ENCODE results near the gene PRR35. TPM values are rescaled to one million over a fixed set of nuclear protein-coding genes. Genes with fewer than 3 reads are reported as not detected.

The PRR35 gene
- total RNA-seq, 1 experiment from 2014 or later: not detected

DNA sequence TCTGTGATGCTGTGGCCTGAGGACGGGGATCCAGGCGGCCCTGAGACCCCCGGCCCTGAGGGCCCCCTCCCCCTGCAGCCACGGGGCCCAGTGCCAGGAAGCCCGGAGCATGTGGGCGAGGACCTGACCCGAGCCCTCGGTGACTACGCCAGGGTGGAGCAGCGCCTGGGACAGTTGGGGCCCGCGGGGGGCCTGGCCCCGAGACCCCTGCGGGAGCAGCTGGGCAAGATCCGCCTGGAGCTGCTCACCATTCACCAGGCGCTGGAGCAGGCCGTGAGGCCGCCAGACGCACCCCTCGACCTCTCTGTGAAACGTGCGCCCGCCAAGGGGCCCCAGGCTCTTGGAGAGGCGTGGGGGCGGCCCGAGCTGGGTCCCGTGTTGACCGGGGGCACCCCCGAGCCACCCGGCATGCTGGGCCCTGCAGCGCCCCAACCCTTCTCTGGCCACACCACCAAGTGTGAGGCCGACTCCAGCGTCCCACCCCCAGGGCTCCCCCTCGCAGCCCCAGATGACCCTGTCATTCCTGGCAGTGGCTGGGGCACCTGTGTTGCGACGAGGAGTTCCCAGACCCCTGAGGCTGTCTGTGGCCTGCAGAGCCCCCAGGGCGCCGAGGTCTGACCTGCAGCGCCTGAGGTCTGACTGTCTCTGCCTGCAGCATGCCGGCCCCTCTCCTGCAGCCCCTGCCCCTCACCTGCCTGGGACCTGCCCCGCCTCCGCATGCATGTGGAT lies 4.7 kb downstream of the PRR35 start:
- no peak for DNase-seq (ENCODE audit: low read depth)

DNA sequence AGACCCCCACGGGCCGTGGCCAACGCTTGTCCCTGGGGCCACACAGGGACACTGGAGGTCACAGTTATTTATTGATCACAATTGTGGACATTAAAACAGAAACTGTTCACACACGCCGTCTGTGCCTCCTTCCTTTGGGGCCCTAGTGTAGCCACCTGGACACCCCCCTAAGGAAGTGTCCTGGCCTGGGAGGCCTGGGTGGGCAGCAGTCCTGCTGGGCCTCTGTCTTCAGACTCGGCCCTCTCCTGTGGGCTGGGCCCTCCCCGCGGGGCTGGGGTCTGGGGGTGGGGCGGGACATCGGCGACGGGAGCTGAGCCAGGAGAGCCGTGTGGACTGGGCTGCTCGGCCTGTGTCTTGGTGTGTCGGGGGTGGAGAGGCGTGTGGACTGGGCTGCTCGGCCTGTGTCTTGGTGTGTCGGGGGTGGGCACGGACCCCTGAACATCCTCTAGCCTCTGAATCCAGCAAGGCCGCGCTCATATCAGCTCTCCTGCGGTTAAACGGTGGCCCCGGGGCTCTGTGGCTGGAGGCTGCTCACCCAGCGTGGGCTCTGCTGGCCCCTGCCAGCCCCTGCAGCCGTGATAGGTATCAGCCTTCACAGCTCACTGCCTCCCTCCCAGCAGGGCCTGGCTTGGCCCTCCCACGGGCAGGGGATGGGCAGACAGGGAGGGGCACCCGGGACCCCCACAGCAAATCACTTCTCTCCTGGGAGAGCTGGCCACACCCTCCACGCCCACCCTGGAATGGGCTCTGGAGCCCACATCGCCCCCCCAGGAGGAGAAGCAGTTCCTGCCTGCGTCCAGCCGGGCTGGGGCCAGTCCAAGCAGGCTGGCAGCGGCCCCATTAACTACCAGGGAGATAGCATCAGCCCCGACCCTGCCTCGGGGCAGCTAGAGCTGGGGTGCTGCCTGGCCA lies 5.5 kb downstream of the PRR35 start:
- peak; percentile 57 for DNase-seq (ENCODE audit: low read depth)

DNA sequence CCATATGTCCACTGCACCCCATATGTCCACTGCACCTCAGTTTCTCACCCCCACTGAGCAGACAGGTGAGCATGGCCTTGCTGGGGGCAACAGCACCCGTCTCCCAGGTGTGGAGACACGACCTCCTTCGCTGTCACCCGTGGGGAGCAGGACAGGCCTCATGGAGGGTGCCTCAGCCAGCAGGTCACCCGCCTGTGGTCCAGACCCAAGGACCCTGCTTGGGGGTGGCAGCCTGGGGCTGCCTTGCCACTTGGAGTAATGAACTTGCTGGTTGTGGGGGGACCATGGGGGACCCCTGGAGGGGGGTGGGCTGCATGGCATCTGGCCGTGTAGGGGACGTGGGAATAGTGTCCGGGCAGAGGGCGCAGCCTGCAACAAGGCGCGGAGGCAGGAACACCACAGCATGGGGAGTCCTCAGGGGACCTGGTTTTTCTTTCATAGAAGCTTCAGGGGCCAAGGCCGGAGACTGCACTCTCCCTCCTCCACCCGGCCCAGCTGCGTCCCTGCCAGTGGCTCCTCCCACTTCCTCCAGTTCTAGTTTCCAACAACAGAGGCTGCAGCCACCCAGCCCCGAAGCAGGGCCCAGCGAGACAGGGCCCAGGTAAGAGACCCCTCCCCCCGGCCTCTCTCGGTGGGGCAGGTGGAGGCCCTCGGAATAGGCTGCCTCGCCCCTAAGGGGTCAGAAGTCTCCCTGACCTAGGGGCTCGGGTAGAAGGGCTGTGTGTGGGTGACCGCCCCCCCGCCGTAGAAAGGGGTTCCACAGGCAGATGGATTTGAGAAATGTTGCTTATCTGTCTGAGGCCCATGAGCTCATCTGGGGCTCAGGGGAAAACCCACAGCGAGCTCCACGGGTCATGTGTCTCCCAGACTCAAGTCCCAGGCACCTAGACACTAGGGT lies 6.5 kb downstream of the PRR35 start, which contains the start of gene NHLRC4:
NHLRC4 (plus strand) TSS at position 531 of the 898 bp plus-strand sequence. CDS start 1,043 bp downstream, outside the sequence.
- DNase-seq (ENCODE audit: low read depth): peak; percentile 33

DNA sequence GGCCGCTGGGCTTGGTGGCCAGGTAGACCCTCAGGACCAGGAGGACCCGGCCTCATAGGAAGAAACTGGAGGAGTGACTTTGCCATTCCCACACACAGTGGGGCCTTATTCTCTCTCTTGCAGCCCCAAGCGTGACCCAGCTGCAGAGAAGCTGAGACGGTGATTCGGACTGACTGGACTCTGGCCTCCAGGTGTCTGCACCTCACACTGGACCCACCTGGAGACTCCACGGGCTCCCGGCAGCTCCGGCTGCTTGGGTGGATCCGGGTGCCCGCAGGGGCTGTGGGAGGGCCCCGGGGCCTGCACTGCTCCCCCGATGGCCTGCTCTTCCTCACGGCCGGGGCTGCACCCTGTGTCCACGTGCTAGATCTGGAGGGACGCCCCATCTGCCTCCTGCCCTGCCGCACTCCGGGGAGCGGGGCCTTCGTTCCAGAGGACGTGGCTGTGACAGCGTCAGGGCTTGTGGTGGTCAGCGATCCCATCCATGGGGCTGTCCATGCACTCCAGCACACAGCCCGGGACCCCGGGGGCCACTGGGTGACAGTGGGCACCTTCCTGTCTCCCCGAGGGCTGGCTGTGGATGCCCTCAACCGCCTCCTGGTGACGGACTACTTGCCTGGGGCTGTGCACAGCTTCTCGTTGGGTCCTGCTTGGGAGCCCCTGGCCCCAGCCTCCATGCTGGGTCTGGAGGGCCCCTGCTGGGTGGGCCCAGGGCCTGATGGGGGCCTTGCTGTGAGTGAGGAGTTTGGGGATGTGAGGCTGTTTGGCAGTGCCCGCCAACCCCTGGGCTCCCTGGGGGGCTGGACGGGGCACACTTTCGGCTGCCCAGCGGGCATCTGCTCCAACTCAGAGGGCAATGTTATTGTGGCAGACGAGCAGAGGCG lies 7.4 kb downstream of the PRR35 start:
- DNase-seq (ENCODE audit: low read depth): no peak

DNA sequence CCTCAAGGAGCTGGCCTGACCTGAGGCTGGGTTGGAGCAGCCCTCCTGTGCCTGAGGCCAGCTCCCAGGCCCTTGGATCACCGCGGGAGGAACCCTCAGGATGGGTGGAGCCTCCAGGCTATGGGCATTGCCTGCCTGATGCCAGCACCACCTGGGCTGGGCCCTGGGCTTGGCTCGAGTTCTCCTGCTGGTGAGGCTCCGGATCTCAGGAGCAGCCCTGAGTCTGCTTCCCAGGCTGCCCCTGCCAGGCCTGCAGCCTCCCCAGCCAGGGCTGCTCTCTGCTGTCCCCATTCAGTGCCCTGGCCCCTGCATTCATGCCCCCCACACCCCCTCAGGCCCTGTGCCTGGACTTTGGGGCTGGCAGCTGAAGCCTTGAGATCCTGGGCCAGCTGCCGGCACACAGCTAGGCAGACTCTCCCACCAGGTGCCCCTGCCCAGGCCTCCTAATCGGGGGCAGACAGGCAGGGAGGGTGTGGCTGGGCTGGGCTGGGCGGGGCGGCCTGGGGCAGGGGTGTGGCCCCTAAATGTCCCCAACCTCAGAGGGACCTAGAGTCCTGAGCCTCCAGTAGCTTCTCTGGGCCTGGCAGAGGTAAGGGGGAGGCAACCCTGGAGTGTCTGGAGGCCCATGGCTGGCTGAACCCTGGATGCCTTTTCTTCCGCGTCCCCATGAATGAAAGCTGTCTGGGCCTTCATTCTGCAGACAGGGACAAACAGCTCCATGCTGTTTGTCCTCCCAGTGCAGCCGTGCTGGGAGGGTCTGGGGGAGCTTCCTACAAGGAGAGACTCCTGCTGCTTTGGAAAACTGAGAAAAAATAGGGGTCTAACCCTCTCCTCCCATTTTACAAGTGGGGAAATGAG lies 8.4 kb downstream of the PRR35 start:
- no peak for DNase-seq (ENCODE audit: low read depth)

DNA sequence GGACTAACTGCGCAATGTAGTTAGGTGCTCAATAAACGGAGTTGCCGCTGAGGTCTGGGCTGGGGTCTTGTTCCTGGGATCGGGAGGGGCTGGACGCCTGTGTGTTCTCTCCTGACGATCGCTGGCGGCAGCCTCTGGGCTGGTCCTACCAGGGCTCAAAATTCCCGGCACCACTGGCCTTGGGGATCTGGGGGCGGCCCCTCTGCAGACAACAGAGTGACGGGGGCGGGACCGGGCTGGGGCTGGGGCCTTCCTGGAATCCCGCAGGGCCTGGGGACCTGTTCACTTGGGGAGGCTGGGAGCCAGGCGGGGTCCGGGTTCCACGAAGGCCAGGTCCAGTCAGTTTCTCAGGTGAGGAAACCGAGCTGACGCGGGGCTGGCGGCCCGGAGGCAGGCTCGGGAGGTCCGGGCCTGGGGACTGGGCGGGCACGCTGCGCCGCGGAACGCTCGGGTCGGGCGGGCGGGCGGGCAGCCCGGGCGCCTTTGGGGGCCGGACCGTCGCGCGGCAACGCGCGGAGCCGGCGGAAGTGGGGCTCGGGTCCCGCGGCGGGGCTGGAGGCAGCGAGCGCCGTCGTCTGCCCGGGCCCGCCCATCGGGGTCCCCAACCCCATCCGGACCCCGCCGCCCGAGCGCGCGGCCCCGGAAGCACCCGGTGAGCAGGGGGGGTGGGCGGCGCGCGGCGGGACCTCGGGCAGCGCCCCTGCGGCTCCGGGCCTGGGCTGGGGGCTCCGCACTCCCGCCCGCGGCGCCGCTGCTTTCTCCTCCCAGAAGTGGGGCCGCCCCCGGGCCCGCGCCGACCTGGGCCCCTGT lies 9.5 kb downstream of the PRR35 start, which contains the start of gene PIGQ:
PIGQ (plus strand) TSS at position 524 of the 810 bp plus-strand sequence. CDS start 4,107 bp downstream, outside the sequence.
- DNase-seq (ENCODE audit: low read depth): peak; percentile 47

DNA sequence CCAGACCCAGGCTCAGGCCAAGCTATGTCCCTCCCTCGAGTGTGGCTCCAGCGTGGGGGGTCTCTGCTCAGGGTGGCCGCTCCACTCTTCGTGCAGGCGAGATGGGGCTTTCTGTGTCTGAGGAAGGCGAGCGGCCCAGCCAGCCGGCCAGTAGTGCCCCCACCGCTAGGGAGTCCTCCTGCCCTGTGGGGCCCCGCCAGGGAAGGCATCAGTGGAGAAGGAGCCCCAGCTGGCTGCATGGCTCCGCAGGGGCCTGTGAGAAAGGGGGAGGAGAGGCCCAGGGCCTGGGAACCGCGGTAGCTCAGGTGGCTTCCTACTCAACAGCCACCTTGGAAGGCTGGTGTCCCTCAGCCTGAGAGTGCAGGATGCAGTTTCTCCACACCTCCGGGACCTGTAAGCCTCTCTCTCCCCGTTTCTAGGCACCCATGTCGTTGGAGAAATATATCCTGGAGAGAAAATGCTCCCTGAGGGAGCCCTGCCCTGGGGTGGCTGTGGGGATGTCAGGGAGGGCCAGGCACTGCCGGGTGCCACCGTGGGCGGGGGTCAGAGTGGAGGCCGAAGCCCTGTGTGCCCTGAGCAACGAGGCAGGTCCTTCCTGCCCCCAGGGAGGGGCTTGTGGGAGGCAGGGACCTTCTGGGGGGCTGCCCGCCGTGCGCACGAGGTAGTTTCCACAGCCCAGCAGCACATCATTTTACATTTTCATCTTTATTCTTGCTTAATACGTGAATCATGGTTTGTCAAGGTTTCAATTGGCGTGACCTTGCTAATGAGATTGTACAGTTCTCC lies 12.9 kb downstream of the PRR35 start:
- DNase-seq (ENCODE audit: low read depth): no peak

DNA sequence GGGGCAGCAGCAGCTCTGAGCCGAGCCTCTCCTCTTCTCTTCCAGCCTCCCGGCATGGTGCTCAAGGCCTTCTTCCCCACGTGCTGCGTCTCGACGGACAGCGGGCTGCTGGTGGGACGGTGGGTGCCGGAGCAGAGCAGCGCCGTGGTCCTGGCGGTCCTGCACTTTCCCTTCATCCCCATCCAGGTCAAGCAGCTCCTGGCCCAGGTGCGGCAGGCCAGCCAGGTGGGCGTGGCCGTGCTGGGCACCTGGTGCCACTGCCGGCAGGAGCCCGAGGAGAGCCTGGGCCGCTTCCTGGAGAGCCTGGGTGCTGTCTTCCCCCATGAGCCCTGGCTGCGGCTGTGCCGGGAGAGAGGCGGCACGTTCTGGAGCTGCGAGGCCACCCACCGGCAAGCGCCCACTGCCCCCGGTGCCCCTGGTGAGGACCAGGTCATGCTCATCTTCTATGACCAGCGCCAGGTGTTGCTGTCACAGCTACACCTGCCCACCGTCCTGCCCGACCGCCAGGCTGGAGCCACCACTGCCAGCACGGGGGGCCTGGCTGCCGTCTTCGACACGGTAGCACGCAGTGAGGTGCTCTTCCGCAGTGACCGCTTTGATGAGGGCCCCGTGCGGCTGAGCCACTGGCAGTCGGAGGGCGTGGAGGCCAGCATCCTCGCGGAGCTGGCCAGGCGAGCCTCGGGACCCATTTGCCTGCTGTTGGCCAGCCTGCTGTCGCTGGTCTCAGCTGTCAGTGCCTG lies 14.0 kb downstream of the PRR35 start:
- no peak for DNase-seq (ENCODE audit: low read depth)

DNA sequence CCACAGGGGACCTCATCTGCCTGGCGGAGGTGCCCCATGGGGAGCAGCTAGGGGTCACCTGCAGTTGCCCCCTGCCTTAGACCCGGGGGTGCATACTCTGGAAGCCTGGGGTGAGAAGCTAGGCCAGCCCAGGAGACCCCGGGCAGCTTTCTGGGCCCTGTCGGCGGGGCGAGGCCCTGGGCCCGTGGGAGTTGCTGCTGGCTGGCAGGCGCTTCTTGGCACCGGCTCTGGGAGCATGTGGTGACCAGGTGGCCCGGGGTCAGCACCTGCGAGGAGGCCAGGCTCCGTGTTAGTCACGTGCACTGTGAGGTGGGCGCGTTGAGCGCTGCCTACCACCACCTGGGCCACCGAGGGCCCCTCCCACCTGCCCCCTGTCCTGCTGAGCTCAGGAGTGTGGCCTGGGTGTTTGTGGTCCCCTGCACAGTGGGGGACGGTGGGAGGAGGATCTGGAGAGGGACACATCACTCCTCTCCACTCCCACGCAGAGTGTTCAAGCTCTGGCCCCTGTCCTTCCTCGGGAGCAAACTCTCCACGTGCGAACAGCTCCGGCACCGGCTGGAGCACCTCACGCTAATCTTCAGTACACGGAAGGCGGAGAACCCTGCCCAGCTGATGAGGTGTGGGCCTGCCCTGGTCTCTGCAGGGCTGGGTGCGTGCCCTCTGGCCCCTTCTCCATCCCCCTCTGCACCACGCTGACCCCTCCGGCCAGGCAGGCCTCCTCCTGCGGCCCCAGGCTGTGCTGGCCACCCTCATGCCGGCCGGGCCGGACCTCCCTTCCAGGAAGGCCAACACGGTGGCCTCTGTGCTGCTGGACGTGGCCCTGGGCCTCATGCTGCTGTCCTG lies 15.4 kb downstream of the PRR35 start:
- no peak for DNase-seq (ENCODE audit: low read depth)

DNA sequence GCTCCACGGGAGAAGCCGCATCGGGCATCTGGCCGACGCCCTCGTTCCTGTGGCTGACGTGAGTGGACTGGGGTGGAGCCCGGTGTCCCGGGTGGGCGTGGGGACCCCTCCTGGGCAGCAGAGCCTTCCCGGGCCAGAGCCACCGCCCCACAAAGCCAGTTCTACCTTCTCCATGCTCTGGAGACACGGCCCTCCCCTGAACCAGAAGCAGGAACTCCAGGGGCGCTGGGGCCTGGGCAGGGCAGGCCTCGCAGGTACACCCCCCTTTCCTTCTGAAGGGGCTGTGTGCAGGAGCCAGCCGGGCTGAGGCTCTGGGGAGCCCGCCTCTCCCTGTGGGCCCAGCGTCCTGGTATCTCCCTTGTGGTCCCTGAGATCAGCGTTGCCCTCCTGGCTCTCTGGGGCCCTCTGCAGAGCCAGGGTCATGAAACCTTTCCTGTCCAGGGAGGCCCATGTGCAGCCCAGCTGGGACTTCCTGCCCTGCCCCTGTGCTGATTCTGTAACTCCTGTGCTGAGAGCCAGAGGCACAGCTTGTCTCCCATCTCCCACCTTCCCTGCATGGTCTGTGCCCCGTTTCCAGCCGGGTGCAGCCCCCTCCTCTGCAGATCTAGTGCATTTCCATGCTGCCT lies 16.1 kb downstream of the PRR35 start:
- DNase-seq (ENCODE audit: low read depth): no peak

DNA sequence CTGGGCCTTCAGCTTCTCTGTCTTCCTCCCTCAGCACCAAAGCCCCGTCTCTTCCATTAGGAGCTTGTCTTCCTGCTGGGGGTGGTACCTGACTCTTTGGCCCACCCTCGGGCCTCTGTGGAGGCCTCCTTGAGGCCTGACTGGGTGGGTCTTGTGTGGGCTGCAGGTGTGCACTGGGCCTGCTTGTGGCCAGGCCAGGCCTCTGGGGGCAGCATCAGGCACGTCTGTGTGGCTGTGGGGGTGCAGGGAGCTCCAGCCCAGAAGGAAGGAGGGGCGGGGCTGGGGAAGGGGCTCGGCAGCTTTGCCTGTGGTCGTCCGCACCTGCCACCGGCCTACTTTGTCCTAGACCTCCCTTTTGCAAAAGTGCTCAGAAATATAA lies 16.6 kb downstream of the PRR35 start:
- no peak for DNase-seq (ENCODE audit: low read depth)

DNA sequence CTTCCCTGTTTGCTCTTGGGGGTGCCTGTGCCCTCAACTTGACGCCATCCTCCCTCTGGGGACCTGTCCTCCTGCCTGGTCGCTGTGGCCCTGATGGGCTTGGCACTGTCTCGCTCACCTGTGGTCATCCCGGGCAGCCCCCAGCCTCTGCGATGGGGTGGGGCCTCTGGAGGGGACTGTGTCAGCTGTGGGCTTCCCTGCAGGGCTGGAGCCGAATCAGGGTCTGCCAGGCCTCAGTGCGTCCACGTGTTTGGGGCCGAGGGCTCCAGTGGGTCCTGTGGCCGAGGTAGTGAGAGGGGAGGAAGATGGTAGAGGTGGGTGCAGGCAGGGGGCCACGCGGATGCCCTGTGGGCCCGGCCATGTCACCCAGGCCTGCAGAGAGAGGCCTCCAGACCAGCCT lies 17.6 kb downstream of the PRR35 start:
- DNase-seq (ENCODE audit: low read depth): no peak

DNA sequence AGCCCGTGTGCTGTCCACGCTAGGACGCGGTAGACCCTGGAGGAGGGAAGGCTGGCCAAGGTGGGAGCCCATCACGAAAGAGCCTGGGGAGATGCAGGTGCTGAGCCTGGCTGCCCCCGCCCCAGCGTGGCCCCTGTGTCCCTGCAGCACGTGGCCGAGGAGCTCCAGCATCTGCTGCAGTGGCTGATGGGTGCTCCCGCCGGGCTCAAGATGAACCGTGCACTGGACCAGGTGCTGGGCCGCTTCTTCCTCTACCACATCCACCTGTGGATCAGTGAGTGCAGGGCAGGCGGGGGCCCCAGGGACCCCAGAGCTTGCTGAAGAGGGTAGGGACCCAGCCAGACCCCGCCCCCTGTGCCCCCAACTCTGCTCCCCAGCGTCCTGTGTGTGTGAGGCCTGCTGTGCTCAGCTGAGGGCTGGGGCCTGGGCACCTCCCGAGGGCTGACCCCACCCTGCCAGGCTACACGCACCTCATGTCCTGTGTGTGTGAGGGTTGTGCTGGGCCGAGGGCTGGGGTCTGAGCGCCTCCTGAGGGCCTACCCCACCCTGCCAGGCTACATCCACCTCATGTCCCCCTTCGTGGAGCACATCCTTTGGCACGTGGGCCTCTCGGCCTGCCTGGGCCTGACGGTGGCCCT lies 18.2 kb downstream of the PRR35 start:
- DNase-seq (ENCODE audit: low read depth): no peak

DNA sequence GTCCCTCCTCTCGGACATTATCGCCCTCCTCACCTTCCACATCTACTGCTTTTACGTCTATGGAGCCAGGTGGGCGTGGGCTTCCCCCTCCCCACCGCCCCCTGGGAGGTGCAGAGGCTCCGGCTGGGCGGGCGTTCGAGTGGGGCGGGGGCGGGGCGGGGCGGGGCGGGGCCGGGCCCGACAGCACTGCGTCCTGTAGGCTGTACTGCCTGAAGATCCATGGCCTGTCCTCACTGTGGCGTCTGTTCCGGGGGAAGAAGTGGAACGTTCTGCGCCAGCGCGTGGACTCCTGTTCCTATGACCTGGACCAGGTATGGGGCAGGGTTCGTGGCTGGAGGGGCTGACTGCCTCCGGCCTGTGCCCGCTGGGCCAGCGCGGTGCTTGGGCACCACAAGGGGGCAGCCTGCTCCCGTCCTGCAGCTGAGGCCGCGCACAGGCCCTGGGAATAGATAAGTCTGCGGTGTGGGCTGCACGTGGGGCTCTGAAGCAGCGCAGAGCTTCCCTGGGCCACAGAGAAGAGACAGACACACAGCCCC lies 18.7 kb downstream of the PRR35 start:
- no peak for DNase-seq (ENCODE audit: low read depth)
